Peyer's patch (tissue), 4 donors: ENCODE measurements around the gene SNX9. TPM values are rescaled to one million over a fixed set of nuclear protein-coding genes. Genes with fewer than 3 reads are reported as not detected.

ENCODE experiments used
- DNase-seq, 3 donors: peaks; one replicate each; pipeline ENCODE4 v3.0.0-alpha.2; 2017 to 2019
- H3K27ac ChIP-seq, 4 donors: fragments of 200-600 bp; sonication (generic); one replicate each; pipeline ENCODE4 v1.5.1; 2016 to 2019
- H3K27me3 ChIP-seq, 2 donors: fragments of 200-600 bp; sonication (generic); one replicate each; pipeline ENCODE4 v1.5.1; 2019
- H3K36me3 ChIP-seq, 3 donors: fragments of 200-600 bp; sonication (generic); one replicate each; pipeline ENCODE4 v1.5.1; 2016 to 2019
- H3K4me1 ChIP-seq, 4 donors: fragments of 200-600 bp; sonication (generic); one replicate each; pipeline ENCODE4 v1.5.1; 2016 to 2019
- H3K4me3 ChIP-seq, 4 donors: fragments of 200-600 bp; sonication (generic); 1 replicate in 3 of 4; 2 replicates in 1 of 4; pipeline ENCODE4 v1.5.1; 2016 to 2019; ENCODE audit warnings: mild to moderate bottlenecking in 1 of 4
- H3K9me3 ChIP-seq, 4 donors: fragments of 200-600 bp; sonication (generic); one replicate each; pipeline ENCODE4 v1.5.1; 2016 to 2019; ENCODE audit warnings: mild to moderate bottlenecking in 1 of 4
- POLR2A ChIP-seq, 2 donors: fragments of 450-650 bp; IDR thresholded peaks; one replicate each; pipeline ENCODE4 v1.5.1; 2017; ENCODE audit warnings: antibody characterized with exemption in 2 of 2, mild to moderate bottlenecking in 2 of 2, moderate library complexity in 2 of 2
- total RNA-seq, 4 donors: library from RNA; depleted of rRNA; stranded (reverse); fragments of >200 nt; gene quantifications; one replicate each; pipeline ENCODE4 v1.1.0, GENCODE V29; 2016
- TF ChIP-seq, protein P1 (sequence below), 6 experiments: fragments of 450-650 bp in 4 of 6; fragments of 200-600 bp in 2 of 6; sonication (generic) in 1 of 6; IDR thresholded peaks; one replicate each; pipeline ENCODE4 v1.5.1; 2017 to 2019; ENCODE audit warnings: antibody characterized with exemption in 6 of 6, mild to moderate bottlenecking in 3 of 6, moderate library complexity in 1 of 6

SNX9 gene
- total RNA-seq, 4 donors from 2014 or later = 49.8 to 59.1 (median 52.5) TPM

DNA sequence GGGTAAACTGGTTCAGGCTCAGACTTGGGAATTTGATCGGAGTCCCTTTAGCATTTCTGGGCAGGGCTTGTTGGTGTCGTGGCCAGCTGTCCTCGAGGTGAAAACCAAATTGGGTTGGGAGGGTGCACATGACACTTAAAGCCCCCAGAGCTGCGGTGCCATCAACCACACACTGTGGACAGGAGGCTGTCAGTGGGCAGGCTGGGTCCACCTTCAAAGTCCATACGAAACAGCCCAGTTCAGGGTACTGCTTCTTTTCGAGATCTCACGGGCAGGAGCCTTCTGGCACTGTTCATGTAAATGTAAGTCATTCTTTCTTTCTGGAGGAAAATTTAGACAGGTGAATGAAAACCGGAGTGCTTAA, 165.6 kb downstream of the SNX9 start:
- Histone ChIP-seq H3K27me3 (no peaks in the 10 kb centered on the region), H3K36me3 (no peaks in the 10 kb centered on the region), H3K9me3 (no peaks in the 10 kb centered on the region), H3K4me3 (no peak overlapping the region), H3K4me1 (peaks cover 5 to 40% (median 10%) of the 10 kb centered on the region in 4 donors), H3K27ac (peak overlapping the region in 1 of 4 donors; percentile 16)
- TF ChIP-seq, protein P1, sequence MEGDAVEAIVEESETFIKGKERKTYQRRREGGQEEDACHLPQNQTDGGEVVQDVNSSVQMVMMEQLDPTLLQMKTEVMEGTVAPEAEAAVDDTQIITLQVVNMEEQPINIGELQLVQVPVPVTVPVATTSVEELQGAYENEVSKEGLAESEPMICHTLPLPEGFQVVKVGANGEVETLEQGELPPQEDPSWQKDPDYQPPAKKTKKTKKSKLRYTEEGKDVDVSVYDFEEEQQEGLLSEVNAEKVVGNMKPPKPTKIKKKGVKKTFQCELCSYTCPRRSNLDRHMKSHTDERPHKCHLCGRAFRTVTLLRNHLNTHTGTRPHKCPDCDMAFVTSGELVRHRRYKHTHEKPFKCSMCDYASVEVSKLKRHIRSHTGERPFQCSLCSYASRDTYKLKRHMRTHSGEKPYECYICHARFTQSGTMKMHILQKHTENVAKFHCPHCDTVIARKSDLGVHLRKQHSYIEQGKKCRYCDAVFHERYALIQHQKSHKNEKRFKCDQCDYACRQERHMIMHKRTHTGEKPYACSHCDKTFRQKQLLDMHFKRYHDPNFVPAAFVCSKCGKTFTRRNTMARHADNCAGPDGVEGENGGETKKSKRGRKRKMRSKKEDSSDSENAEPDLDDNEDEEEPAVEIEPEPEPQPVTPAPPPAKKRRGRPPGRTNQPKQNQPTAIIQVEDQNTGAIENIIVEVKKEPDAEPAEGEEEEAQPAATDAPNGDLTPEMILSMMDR (IDR thresholded peaks at IDR 0.05) = no peak
- no peak for TF ChIP-seq POLR2A (IDR thresholded peaks at IDR 0.05)
- DNase-seq = no peak

GRCh38 chr6:157989541-157990289, 166.7 kb downstream of the SNX9 start:
- H3K27me3 ChIP-seq = no peaks in the 10 kb centered on the region
- no peak overlapping the region for H3K4me3 ChIP-seq
- no peak for TF ChIP-seq POLR2A (IDR thresholded peaks at IDR 0.05)
- TF ChIP-seq, protein P1 (IDR thresholded peaks at IDR 0.05) = no peak
- no peaks in the 10 kb centered on the region for H3K36me3 ChIP-seq
- H3K9me3 ChIP-seq = no peaks in the 10 kb centered on the region
- peaks cover 8 to 31% (median 10%) of the 10 kb centered on the region in 4 donors for H3K4me1 ChIP-seq
- peak overlapping the region in 2 of 4 donors; percentile 33 to 53 for H3K27ac ChIP-seq
- DNase-seq = peak in 2 of 3 donors; percentile 81 to 88

DNA sequence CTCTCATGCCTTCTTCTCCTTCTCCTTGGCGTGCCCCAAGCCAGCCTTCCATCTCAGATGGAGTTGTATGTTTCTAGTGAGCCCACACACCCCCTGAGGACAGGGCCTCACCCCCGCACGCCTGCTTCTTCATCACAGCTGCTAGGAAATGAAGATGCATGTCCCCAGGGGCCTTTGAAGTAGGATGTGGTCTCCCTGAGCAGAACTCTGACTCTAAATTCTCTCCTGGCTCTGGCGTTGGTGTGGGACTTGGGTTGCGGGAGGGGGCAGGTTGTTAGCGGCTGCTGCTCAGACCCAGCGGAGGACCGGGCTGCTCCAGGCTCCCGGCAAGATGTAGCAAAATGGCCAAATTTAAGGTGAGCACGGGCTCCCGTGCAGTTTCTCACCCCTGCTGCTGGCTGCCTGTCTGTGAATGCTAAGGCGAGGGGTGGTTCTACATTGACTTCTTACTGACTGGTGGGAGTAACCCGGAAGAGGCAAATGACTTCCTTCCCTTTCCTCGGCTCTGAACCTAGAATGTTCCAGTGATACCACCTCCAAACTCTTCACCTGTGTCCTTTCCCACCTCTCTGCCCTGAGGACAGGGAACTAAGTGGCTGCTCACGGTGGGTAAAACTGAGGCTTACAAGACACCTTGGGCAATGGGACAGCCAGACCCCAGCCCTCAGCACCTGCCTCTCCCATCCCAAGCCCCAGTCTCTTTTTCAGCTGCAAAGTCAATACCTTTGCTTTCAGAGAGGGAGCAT, 167.4 kb downstream of the SNX9 start:
- Histone ChIP-seq H3K9me3 (no peaks in the 10 kb centered on the region), H3K27me3 (no peaks in the 10 kb centered on the region), H3K4me1 (peaks cover 8 to 24% (median 10%) of the 10 kb centered on the region in 4 donors), H3K4me3 (no peak overlapping the region), H3K36me3 (no peaks in the 10 kb centered on the region), H3K27ac (peak overlapping the region in 1 of 4 donors; percentile 53)
- no peak for TF ChIP-seq POLR2A (IDR thresholded peaks at IDR 0.05)
- TF ChIP-seq, protein P1 (IDR thresholded peaks at IDR 0.05) = no peak
- peak in 1 of 3 donors; percentile 50 for DNase-seq

DNA sequence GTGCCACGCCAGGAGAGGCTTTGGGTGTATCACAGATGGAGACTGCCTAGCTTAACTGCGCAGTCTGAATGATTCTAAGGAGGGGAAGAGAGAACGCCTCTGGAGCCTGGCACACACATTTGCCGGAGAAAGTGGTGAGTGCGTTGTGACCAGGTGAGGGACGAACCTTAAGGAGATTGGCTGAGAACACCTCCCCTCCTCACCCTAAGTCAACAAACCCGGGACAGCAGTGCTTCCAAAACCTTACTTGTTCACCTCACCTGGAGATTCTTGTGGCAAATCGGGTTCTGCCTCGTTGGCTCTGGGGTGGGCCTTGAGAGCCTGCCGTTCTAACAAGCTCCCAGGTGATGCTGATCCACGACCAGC, 168.0 kb downstream of the SNX9 start:
- H3K27ac ChIP-seq = peak overlapping the region in 1 of 4 donors; percentile 53
- no peak for DNase-seq
- TF ChIP-seq POLR2A (IDR thresholded peaks at IDR 0.05) = no peak
- TF ChIP-seq, protein P1 (IDR thresholded peaks at IDR 0.05) = no peak

DNA sequence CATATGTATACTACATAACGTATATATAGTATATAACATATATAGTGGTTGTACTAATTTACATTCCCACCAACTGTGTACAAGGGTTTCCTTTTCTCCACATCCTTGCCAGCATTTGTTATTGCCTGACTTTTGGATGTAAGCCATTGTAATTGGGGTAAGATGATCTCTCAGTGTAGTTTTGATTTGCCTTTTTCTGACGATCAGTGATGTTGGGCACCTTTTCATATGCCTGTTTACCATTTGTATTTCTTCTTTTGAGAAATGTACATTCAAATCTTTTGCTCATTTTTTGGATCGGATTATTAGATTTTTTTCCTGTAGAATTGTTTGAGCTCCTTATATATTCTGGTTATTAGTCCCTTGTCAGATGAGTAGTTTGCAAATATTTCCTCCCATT, 170.0 kb downstream of the SNX9 start:
- H3K36me3 ChIP-seq = no peaks in the 10 kb centered on the region
- H3K27me3 ChIP-seq = no peaks in the 10 kb centered on the region
- H3K27ac ChIP-seq = no peak overlapping the region
- DNase-seq = no peak
- no peak for TF ChIP-seq POLR2A (IDR thresholded peaks at IDR 0.05)
- TF ChIP-seq, protein P1 (IDR thresholded peaks at IDR 0.05) = no peak
- peaks cover 8 to 14% (median 10%) of the 10 kb centered on the region in 4 donors for H3K4me1 ChIP-seq
- no peaks in the 10 kb centered on the region for H3K9me3 ChIP-seq
- H3K4me3 ChIP-seq = no peak overlapping the region

More for the DNA sequence above, 168.0 kb downstream of the SNX9 start:
- H3K36me3 ChIP-seq = no peaks in the 10 kb centered on the region
- H3K4me1 ChIP-seq = peaks cover 8 to 18% (median 10%) of the 10 kb centered on the region in 4 donors
- no peaks in the 10 kb centered on the region for H3K9me3 ChIP-seq
- H3K27me3 ChIP-seq = no peaks in the 10 kb centered on the region
- no peak overlapping the region for H3K4me3 ChIP-seq
